LNCaP clone FGC (cell line): ENCODE data around the gene CRIP3.
A peak's percentile ranks its signal among the peaks of the same experiment; 100 is the strongest.

ENCODE experiments used
- DNase-seq: peaks from one replicate; pipeline ENCODE4 v3.0.0-alpha.2; 2011; ENCODE audit warnings: low read depth
- H3K4me3 ChIP-seq: 2 replicates; pipeline ENCODE4 v1.5.1; 2011; ENCODE audit warnings: mild to moderate bottlenecking, low read depth, low read length, control low read depth
- CTCF ChIP-seq: IDR thresholded peaks from 2 replicates; pipeline ENCODE4 v1.5.1; 2012; ENCODE audit warnings: mild to moderate bottlenecking; ENCODE audit not compliant: control insufficient read depth, insufficient read depth; ENCODE audit errors: extremely low read depth

CRIP3 gene

GRCh38 chr6:43301081-43301870 is 7.3 kb downstream of the CRIP3 start:
- TF ChIP-seq CTCF = no peak
- no peak for DNase-seq
- no peak overlapping the region for H3K4me3 ChIP-seq

GRCh38 chr6:43299338-43300293 is 9.0 kb downstream of the CRIP3 start:
- DNase-seq = no peak

GRCh38 chr6:43298565-43299337 is 9.9 kb downstream of the CRIP3 start:
- no peak overlapping the region for H3K4me3 ChIP-seq
- no peak for TF ChIP-seq CTCF
- no peak for DNase-seq

More at GRCh38 chr6:43299338-43300293, 9.0 kb downstream of the CRIP3 start:
- no peak overlapping the region for H3K4me3 ChIP-seq
- TF ChIP-seq CTCF = no peak

- H3K4me3 ChIP-seq = no peak within 1 kb of the TSS
- peak; percentile 39 for DNase-seq
- no peak for TF ChIP-seq CTCF
These were observed 10.7 kb downstream of the CRIP3 start, which contains the start of gene SLC22A7 for GRCh38 chr6:43297644-43298564. TSS of gene SLC22A7 (plus strand) at chr6:43298260. CDS start at chr6:43298359, 99 bp downstream.

- TF ChIP-seq CTCF = no peak
- no peak overlapping the region for H3K4me3 ChIP-seq
- DNase-seq = no peak
These were observed 11.7 kb downstream of the CRIP3 start for GRCh38 chr6:43296780-43297497.
